Tibial artery (tissue), 4 donors: ENCODE results near the gene TRAF7.

Experiments used
- DNase-seq, 2 donors: peaks; one replicate each; pipeline ENCODE4 v3.0.0-alpha.2; 2019
- H3K27ac ChIP-seq, 2 donors: fragments of 200-600 bp; sonication (generic) in 1 of 2; 1 replicate in 1 of 2; 2 replicates in 1 of 2; pipeline ENCODE4 v1.5.1; 2018 to 2019; ENCODE audit warnings: mild to moderate bottlenecking in 1 of 2
- H3K27me3 ChIP-seq, 2 donors: fragments of 200-600 bp; sonication (generic) in 1 of 2; one replicate each; pipeline versions ENCODE4 v1.5.1 to v1.6.0; 2016 to 2019
- H3K36me3 ChIP-seq, 3 donors: fragments of 200-600 bp; sonication (generic) in 2 of 3; one replicate each; pipeline ENCODE4 v1.5.1; 2016 to 2019; ENCODE audit warnings: mild to moderate bottlenecking in 2 of 3
- H3K4me1 ChIP-seq, 4 donors: fragments of 200-600 bp; sonication (generic) in 2 of 4; 1 replicate in 3 of 4; 2 replicates in 1 of 4; pipeline ENCODE4 v1.5.1; 2016 to 2019
- H3K4me3 ChIP-seq, 2 donors: fragments of 200-600 bp; sonication (generic) in 1 of 2; 1 replicate in 1 of 2; 2 replicates in 1 of 2; pipeline ENCODE4 v1.5.1; 2018 to 2019; ENCODE audit warnings: mild to moderate bottlenecking in 2 of 2
- H3K9me3 ChIP-seq, 3 donors: fragments of 200-600 bp; sonication (generic) in 1 of 3; one replicate each; pipeline ENCODE4 v1.5.1; 2016 to 2019
- CTCF ChIP-seq, 2 experiments: fragments of 200-600 bp in 1 of 2; fragments of 450-650 bp in 1 of 2; IDR thresholded peaks; one replicate each; pipeline ENCODE4 v1.5.1; 2017 to 2019; ENCODE audit warnings: antibody characterized with exemption in 2 of 2, mild to moderate bottlenecking in 1 of 2, moderate library complexity in 1 of 2
- intact Hi-C: fragments of 100-400 bp; cut with DNase I; formaldehyde crosslinking; loops from one replicate; pipeline ENCODE4 v1.15.0; 2023; ENCODE audit warnings: low total_unique reads

The TRAF7 gene

GRCh38 chr16:2208308-2208707, 52.7 kb downstream of the TRAF7 start:
- no peak for TF ChIP-seq CTCF (IDR thresholded peaks at IDR 0.05)
- H3K9me3 ChIP-seq, result no peaks in the 10 kb centered on the region
- intact Hi-C loops, result no loop called here
- no peak overlapping the region for H3K27ac ChIP-seq
- H3K27me3 ChIP-seq, result no peaks in the 10 kb centered on the region
- no peak for DNase-seq
- no peak overlapping the region for H3K4me3 ChIP-seq
- peaks cover 18 to 49% (median 32%) of the 10 kb centered on the region in 3 donors for H3K36me3 ChIP-seq
- H3K4me1 ChIP-seq, result peaks cover 0 to 31% (median 24%) of the 10 kb centered on the region in 4 donors

DNA sequence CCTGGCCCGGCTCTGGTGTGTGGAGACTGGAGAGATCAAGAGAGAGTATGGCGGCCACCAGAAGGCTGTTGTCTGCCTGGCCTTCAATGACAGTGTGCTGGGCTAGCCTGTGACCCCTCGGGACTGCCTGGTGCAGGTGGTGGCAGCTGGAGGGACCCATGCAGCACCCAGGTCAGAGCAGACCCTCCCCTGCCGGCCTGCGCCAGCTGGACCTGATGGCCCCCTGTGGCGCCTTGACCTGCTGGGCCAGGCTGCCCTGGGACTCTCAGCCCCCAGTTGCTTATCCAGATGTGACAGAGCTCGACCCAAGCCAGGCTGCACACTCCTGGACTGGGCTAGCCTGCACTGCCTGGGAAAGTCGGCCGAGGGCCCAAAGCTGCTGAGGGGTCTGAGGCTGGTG, 53.2 kb downstream of the TRAF7 start:
- peaks cover 18 to 49% (median 32%) of the 10 kb centered on the region in 3 donors for H3K36me3 ChIP-seq
- no peak for DNase-seq
- H3K27ac ChIP-seq, result no peak overlapping the region
- H3K9me3 ChIP-seq, result no peaks in the 10 kb centered on the region
- H3K4me1 ChIP-seq, result peaks cover 0 to 36% (median 29%) of the 10 kb centered on the region in 4 donors
- intact Hi-C loops, result no loop called here
- no peaks in the 10 kb centered on the region for H3K27me3 ChIP-seq
- no peak overlapping the region for H3K4me3 ChIP-seq
- TF ChIP-seq CTCF (IDR thresholded peaks at IDR 0.05), result no peak

DNA sequence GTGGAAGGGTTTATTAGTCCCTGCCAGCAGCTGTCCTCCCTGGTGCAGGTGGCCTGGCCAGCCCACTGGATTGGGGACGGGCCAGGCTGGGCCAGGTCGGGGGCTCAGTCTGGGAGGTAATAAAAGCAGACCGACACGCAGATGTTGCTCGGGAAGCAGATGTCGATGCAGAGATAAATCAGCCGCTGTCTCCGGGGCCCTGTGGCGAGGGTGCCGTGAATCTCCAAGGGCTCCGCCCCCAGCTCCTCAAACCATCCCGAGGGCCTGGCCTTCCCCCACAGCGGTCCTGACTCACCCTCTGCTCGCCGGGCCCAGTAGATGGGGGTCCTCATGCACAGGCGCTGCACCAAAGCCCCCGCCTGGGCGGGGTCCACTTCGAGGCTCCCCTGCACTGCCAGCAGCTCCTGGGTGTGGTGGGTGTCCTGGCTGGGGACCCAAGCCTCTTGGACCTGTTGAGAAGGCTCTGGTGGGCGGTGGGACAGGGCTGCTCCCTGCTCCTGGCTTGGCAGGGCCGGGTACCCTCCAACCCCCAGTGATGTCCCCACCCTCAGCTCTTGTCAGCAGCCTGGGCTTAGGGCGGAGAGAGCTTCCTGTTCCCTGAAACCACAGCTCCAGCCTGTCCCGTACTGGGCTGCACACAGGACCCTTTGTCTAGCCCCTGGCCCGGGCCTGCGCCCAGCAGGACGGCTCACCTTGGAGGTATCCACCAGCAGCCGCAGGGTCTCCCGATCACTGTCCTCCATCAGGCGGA, 53.9 kb downstream of the TRAF7 start:
- no peaks in the 10 kb centered on the region for H3K27me3 ChIP-seq
- peaks cover 0 to 42% (median 35%) of the 10 kb centered on the region in 4 donors for H3K4me1 ChIP-seq
- H3K4me3 ChIP-seq, result no peak overlapping the region
- intact Hi-C loops, result no loop called here
- H3K36me3 ChIP-seq, result peaks cover 18 to 49% (median 32%) of the 10 kb centered on the region in 3 donors
- no peak overlapping the region for H3K27ac ChIP-seq
- no peaks in the 10 kb centered on the region for H3K9me3 ChIP-seq
- no peak for DNase-seq
- TF ChIP-seq CTCF (IDR thresholded peaks at IDR 0.05), result no peak

DNA sequence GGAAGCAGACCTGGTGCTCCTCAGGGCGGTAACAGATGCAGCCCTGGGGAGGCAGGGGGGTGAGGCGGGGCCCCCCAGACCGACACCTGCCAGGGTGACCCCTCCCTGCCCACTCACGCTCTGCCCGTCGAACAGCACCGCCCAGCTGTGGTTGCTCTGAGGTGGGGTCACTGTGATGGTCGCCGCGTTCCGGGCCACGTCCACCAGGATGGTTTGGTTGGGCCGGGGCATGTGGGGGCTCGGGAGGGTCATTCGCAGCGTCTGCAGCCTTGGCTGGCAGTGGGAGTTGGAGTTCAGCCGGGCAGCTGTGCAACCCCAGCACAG, 54.4 kb downstream of the TRAF7 start:
- peaks cover 2 to 41% (median 33%) of the 10 kb centered on the region in 4 donors for H3K4me1 ChIP-seq
- H3K27me3 ChIP-seq, result no peaks in the 10 kb centered on the region
- intact Hi-C loops, result no loop called here
- no peak for DNase-seq
- H3K9me3 ChIP-seq, result no peaks in the 10 kb centered on the region
- H3K27ac ChIP-seq, result no peak overlapping the region
- H3K4me3 ChIP-seq, result no peak overlapping the region
- H3K36me3 ChIP-seq, result peaks cover 18 to 49% (median 32%) of the 10 kb centered on the region in 3 donors
- TF ChIP-seq CTCF (IDR thresholded peaks at IDR 0.05), result no peak

DNA sequence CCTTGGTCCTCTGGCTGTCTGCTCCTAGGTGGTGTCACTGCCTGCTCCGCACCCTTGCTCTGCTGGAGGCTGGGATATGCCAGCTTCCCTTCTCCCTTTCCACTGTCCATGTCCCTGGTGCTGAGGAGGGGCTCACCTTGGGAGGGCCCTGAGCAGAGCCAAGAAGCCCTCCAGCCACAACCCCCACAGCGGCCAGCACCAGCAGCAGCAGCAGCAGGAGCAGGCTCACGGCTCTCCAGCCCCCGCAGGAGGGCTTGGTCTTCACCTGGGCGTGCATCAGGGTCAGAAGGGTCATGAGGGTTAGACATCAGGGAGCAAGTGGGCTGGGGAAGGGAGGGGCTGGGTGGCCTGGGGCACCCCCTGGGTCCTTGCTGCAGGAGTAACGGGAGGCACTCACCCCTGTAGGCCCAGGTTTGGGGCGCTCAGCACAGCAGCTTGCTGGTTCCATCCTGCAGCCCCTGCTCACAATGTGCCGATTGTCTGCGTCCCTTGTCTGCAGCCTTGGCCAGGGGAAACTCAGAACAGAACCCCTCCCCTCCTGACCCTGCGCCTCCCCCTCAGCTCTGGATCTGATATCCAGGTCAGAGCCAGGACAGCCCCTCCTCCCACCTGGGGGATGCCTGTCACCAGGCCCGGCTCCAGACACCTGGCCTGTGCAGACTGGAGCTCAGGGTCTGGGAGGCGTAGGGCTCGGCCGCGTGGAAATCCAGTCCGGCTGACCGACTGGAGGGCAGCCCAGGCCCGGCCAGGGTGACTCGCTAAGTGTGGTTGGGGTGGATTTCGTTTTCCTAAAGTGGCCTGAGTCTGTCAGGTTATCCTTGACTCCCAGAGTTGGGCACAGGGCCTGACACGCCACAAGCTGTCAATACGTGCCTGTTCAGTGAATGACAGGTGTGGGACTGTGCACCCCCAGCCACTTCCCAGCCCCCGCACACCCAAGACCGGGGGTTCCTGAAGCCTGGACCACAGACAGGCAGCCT, 55.1 kb downstream of the TRAF7 start, which contains the start of gene BRICD5:
TSS of gene BRICD5 (minus strand) at position 478 of the 980 bp plus-strand sequence. CDS start at position 448, 30 bp downstream.
- no peak for DNase-seq
- Histone ChIP-seq H3K36me3 (peaks cover 18 to 49% (median 32%) of the 10 kb centered on the region in 3 donors), H3K4me1 (peaks cover 3 to 41% (median 34%) of the 10 kb centered on the region in 4 donors), H3K9me3 (no peaks in the 10 kb centered on the region), H3K4me3 (no peak within 1 kb of the TSS), H3K27me3 (no peaks in the 10 kb centered on the region), H3K27ac (no peak within 1 kb of the TSS)
- intact Hi-C loops, result no loop called here
- no peak for TF ChIP-seq CTCF (IDR thresholded peaks at IDR 0.05)
